ENCODE data around the gene HOATZ. TPM values are rescaled to one million over a fixed set of nuclear protein-coding genes. Genes with fewer than 3 reads are reported as not detected.

HOATZ gene
- total RNA-seq, 1 donor from 2014 or later: not detected

- DNase-seq (ENCODE audit: low read depth, low spot score): peak; percentile 26
- Mint-ChIP-seq H3K36me3 (ENCODE audit: low read depth) (no peaks in the 10 kb centered on the region), H3K9me3 (no peaks in the 10 kb centered on the region), H3K4me3 (peak within 1 kb of the TSS; percentile 75), H3K27me3 (ENCODE audit: low read depth) (peaks cover 59% of the 10 kb centered on the region), H3K27ac (ENCODE audit: unreplicated experiment) (no peak within 1 kb of the TSS), H3K4me1 (peaks cover 8% of the 10 kb centered on the region)
- TF ChIP-seq CTCF (conservative IDR thresholded peaks at IDR 0.05): no peak
These were observed 2.0 kb upstream of the HOATZ start, which contains the start of gene BTG4 for GRCh38 chr11:111512296-111513239. Gene BTG4, minus strand, starts transcription at chr11:111512386. Its CDS starts 13,610 bp downstream, at chr11:111498776.

- no peak for TF ChIP-seq CTCF (conservative IDR thresholded peaks at IDR 0.05)
- peaks cover 8% of the 10 kb centered on the region for H3K4me1 Mint-ChIP-seq
- no peak for DNase-seq (ENCODE audit: low read depth, low spot score)
- H3K27ac Mint-ChIP-seq (ENCODE audit: unreplicated experiment): no peak overlapping the region
- peak overlapping the region; percentile 60 for H3K4me3 Mint-ChIP-seq
- peaks cover 57% of the 10 kb centered on the region for H3K27me3 Mint-ChIP-seq (ENCODE audit: low read depth)
- no peaks in the 10 kb centered on the region for H3K9me3 Mint-ChIP-seq
- H3K36me3 Mint-ChIP-seq (ENCODE audit: low read depth): no peaks in the 10 kb centered on the region
These were observed 1.4 kb upstream of the HOATZ start for GRCh38 chr11:111513240-111513605.

- peaks cover 51% of the 10 kb centered on the region for H3K27me3 Mint-ChIP-seq (ENCODE audit: low read depth)
- H3K27ac Mint-ChIP-seq (ENCODE audit: unreplicated experiment): no peak overlapping the region
- H3K9me3 Mint-ChIP-seq: no peaks in the 10 kb centered on the region
- no peaks in the 10 kb centered on the region for H3K36me3 Mint-ChIP-seq (ENCODE audit: low read depth)
- peaks cover 8% of the 10 kb centered on the region for H3K4me1 Mint-ChIP-seq
- no peak for DNase-seq (ENCODE audit: low read depth, low spot score)
- no peak overlapping the region for H3K4me3 Mint-ChIP-seq
- no peak for TF ChIP-seq CTCF (conservative IDR thresholded peaks at IDR 0.05)
These were observed 1.0 kb downstream of the HOATZ start for GRCh38 chr11:111515591-111515990.

GRCh38 chr11:111518668-111519067, 4.1 kb downstream of the HOATZ start:
- Mint-ChIP-seq H3K36me3 (ENCODE audit: low read depth) (no peaks in the 10 kb centered on the region), H3K4me3 (no peak overlapping the region), H3K27me3 (ENCODE audit: low read depth) (peaks cover 23% of the 10 kb centered on the region), H3K27ac (ENCODE audit: unreplicated experiment) (no peak overlapping the region), H3K4me1 (peaks cover 3% of the 10 kb centered on the region), H3K9me3 (no peaks in the 10 kb centered on the region)
- TF ChIP-seq CTCF (conservative IDR thresholded peaks at IDR 0.05): no peak
- no peak for DNase-seq (ENCODE audit: low read depth, low spot score)

- TF ChIP-seq CTCF (conservative IDR thresholded peaks at IDR 0.05): no peak
- no peak overlapping the region for H3K27ac Mint-ChIP-seq (ENCODE audit: unreplicated experiment)
- H3K4me1 Mint-ChIP-seq: no peaks in the 10 kb centered on the region
- H3K27me3 Mint-ChIP-seq (ENCODE audit: low read depth): peaks cover 4% of the 10 kb centered on the region
- H3K9me3 Mint-ChIP-seq: no peaks in the 10 kb centered on the region
- H3K4me3 Mint-ChIP-seq: no peak overlapping the region
- no peaks in the 10 kb centered on the region for H3K36me3 Mint-ChIP-seq (ENCODE audit: low read depth)
- DNase-seq (ENCODE audit: low read depth, low spot score): no peak
These were observed 6.0 kb downstream of the HOATZ start for GRCh38 chr11:111520560-111520959.

All from neural crest cell (in vitro differentiated cells).